ENCODE results near the gene TMPRSS3. TPM values are rescaled to one million over a fixed set of nuclear protein-coding genes. Genes with fewer than 3 reads are reported as not detected.

Gene TMPRSS3
- total RNA-seq, 2 experiments from 2014 or later: 123 to 134 TPM

GRCh38 chr21:42423685-42424084 is 27.8 kb upstream of the TMPRSS3 start:
- ChIA-PET CTCF (interaction anchor here (0.9 to 5.5 kb wide), 7 partner anchors 18 to 278 kb away, joined by 3 to 46 read pairs (median 4); partner anchors contain the start of gene UBASH3A), POLR2A (interaction anchor here (0.6 to 8.0 kb wide), 16 partner anchors 9 to 253 kb away, joined by 3 to 133 read pairs (median 4); partner anchors contain the start of gene UBASH3A)
- DNase-seq: no peak
- intact Hi-C loops (cut with micrococcal nuclease): loop anchor here (10.0 kb wide), 1 partner anchor 279 kb away; no protein-coding TSS in a partner anchor
- peaks cover 8% of the 10 kb centered on the region for H3K9me3 Mint-ChIP-seq
- peak overlapping the region; percentile 93 for H3K27ac Mint-ChIP-seq
- peaks cover 86% of the 10 kb centered on the region for H3K4me1 Mint-ChIP-seq (ENCODE audit: low read depth)
- ATAC-seq: peak; percentile 3
- no peak for TF ChIP-seq CTCF (IDR thresholded peaks at IDR 0.05)
- H3K4me3 Mint-ChIP-seq: peak overlapping the region; percentile 74
- H3K36me3 Mint-ChIP-seq (ENCODE audit: low read depth): peaks cover 88% of the 10 kb centered on the region
- H3K27me3 Mint-ChIP-seq: no peaks in the 10 kb centered on the region

GRCh38 chr21:42423197-42423675 is 27.4 kb upstream of the TMPRSS3 start:
- no peak for TF ChIP-seq CTCF (IDR thresholded peaks at IDR 0.05)
- peaks cover 91% of the 10 kb centered on the region for H3K4me1 Mint-ChIP-seq (ENCODE audit: low read depth)
- peak overlapping the region; percentile 74 for H3K4me3 Mint-ChIP-seq
- ChIA-PET POLR2A (interaction anchor here (0.6 to 8.0 kb wide), 16 partner anchors 9 to 254 kb away, joined by 3 to 133 read pairs (median 4); partner anchors contain the start of gene UBASH3A), CTCF (interaction anchor here (0.7 to 5.5 kb wide), 9 partner anchors 10 to 277 kb away, joined by 3 to 46 read pairs (median 4); partner anchors contain the start of gene UBASH3A)
- peaks cover 8% of the 10 kb centered on the region for H3K9me3 Mint-ChIP-seq
- H3K27ac Mint-ChIP-seq: peak overlapping the region; percentile 93
- intact Hi-C loops (cut with micrococcal nuclease): loop anchor here (10.0 kb wide), 1 partner anchor 278 kb away; no protein-coding TSS in a partner anchor
- H3K27me3 Mint-ChIP-seq: no peaks in the 10 kb centered on the region
- H3K36me3 Mint-ChIP-seq (ENCODE audit: low read depth): peaks cover 90% of the 10 kb centered on the region
- ATAC-seq (peak; percentile 60), DNase-seq (peak; percentile 83)

GRCh38 chr21:42421018-42421793 is 25.4 kb upstream of the TMPRSS3 start:
- peak; percentile 68 for DNase-seq
- peak overlapping the region; percentile 74 for H3K4me3 Mint-ChIP-seq
- no peaks in the 10 kb centered on the region for H3K27me3 Mint-ChIP-seq
- CTCF ChIA-PET: interaction anchor here (0.8 to 5.5 kb wide), 10 partner anchors 8 to 112 kb away, joined by 3 to 46 read pairs (median 4); partner anchors contain the start of gene UBASH3A
- peaks cover 87% of the 10 kb centered on the region for H3K36me3 Mint-ChIP-seq (ENCODE audit: low read depth)
- peak overlapping the region; percentile 96 for H3K27ac Mint-ChIP-seq
- H3K4me1 Mint-ChIP-seq (ENCODE audit: low read depth): peaks cover 92% of the 10 kb centered on the region
- peaks cover 11% of the 10 kb centered on the region for H3K9me3 Mint-ChIP-seq
- no peak for TF ChIP-seq CTCF (IDR thresholded peaks at IDR 0.05)
- intact Hi-C loops (cut with micrococcal nuclease): loop anchor here (10.0 kb wide), 1 partner anchor 276 kb away; no protein-coding TSS in a partner anchor
- peak; percentile 41 for ATAC-seq
- POLR2A ChIA-PET: interaction anchor here (0.6 to 8.0 kb wide), 12 partner anchors 15 to 93 kb away, joined by 3 to 133 read pairs (median 4); partner anchors contain the start of genes TFF1, TMPRSS3 and UBASH3A

GRCh38 chr21:42419845-42420244 is 24.0 kb upstream of the TMPRSS3 start:
- peaks cover 11% of the 10 kb centered on the region for H3K9me3 Mint-ChIP-seq
- ATAC-seq (no peak), DNase-seq (no peak)
- H3K4me1 Mint-ChIP-seq (ENCODE audit: low read depth): peaks cover 90% of the 10 kb centered on the region
- peaks cover 83% of the 10 kb centered on the region for H3K36me3 Mint-ChIP-seq (ENCODE audit: low read depth)
- no peaks in the 10 kb centered on the region for H3K27me3 Mint-ChIP-seq
- no peak overlapping the region for H3K4me3 Mint-ChIP-seq
- no peak for TF ChIP-seq CTCF (IDR thresholded peaks at IDR 0.05)
- POLR2A ChIA-PET: interaction anchor here (1.3 to 8.2 kb wide), 6 partner anchors 14 to 27 kb away, joined by 4 to 133 read pairs (median 8); partner anchors contain the start of gene UBASH3A
- CTCF ChIA-PET: interaction anchor here (5.5 kb wide), 1 partner anchor 16 kb away, joined by 46 read pairs; the partner anchor contains the start of gene UBASH3A
- intact Hi-C loops (cut with micrococcal nuclease): loop anchor here (10.0 kb wide), 1 partner anchor 275 kb away; no protein-coding TSS in a partner anchor
- H3K27ac Mint-ChIP-seq: peak overlapping the region; percentile 77
